GM21360 (cell line): ENCODE measurements around the gene PGK1.
A peak's percentile ranks its signal among the peaks of the same experiment; 100 is the strongest.
"Not testable (repeated sequence)": the region's sequence is repeated elsewhere in the genome, so short reads cannot be mapped to it uniquely, and the experiment has no call there.

Source experiments
- ATAC-seq: cut with Tn5 transposase; IDR thresholded peaks from one replicate; pipeline ENCODE4 v1.9.1; 2021; ENCODE audit warnings: mild to moderate bottlenecking, moderate library complexity; ENCODE audit not compliant: unreplicated experiment

Gene PGK1

GRCh38 chrX:78111140-78111931, 7.3 kb downstream of the PGK1 start:
- no peak for ATAC-seq

GRCh38 chrX:78116365-78116764, 12.3 kb downstream of the PGK1 start:
- ATAC-seq, result no peak

GRCh38 chrX:78116766-78117165, 12.7 kb downstream of the PGK1 start:
- ATAC-seq, result no peak

- ATAC-seq, result no peak
Measured at GRCh38 chrX:78118628-78119027, 14.6 kb downstream of the PGK1 start.

GRCh38 chrX:78119521-78120227, 15.6 kb downstream of the PGK1 start:
- ATAC-seq, result no peak

GRCh38 chrX:78123190-78123589, 19.1 kb downstream of the PGK1 start:
- ATAC-seq, result no peak

- ATAC-seq, result no peak
Measured at GRCh38 chrX:78124307-78124706, 20.3 kb downstream of the PGK1 start.

GRCh38 chrX:78125148-78125547, 21.1 kb downstream of the PGK1 start:
- no peak for ATAC-seq

GRCh38 chrX:78125781-78126180, 21.7 kb downstream of the PGK1 start:
- not testable (repeated sequence) for ATAC-seq

GRCh38 chrX:78129714-78130113, 25.7 kb downstream of the PGK1 start:
- ATAC-seq, result no peak

GRCh38 chrX:78130396-78130795, 26.3 kb downstream of the PGK1 start:
- ATAC-seq, result no peak

GRCh38 chrX:78131117-78131516, 27.1 kb downstream of the PGK1 start:
- ATAC-seq, result no peak

GRCh38 chrX:78133238-78133960, 29.4 kb downstream of the PGK1 start:
- ATAC-seq, result no peak

- peak; percentile 88 for ATAC-seq
Measured at GRCh38 chrX:78139160-78140123, 35.4 kb downstream of the PGK1 start, which contains the start of gene TAF9B. Gene TAF9B, minus strand, starts transcription at chrX:78139650. Its CDS starts 39 bp downstream, at chrX:78139611.

- ATAC-seq, result no peak
Measured at GRCh38 chrX:78140206-78140605, 36.2 kb downstream of the PGK1 start.

GRCh38 chrX:78147002-78147540, 43.0 kb downstream of the PGK1 start:
- ATAC-seq, result not testable (repeated sequence)

- not testable (repeated sequence) for ATAC-seq
Measured at GRCh38 chrX:78157373-78157772, 53.3 kb downstream of the PGK1 start.

- not testable (repeated sequence) for ATAC-seq
Measured at GRCh38 chrX:78157846-78158245, 53.8 kb downstream of the PGK1 start.

- ATAC-seq, result not testable (repeated sequence)
Measured at GRCh38 chrX:78160711-78161110, 56.7 kb downstream of the PGK1 start.

- not testable (repeated sequence) for ATAC-seq
Measured at GRCh38 chrX:78163175-78163574, 59.1 kb downstream of the PGK1 start.
